BJ (cell line): ENCODE measurements around the gene EXOSC7. TPM values are rescaled to one million over a fixed set of nuclear protein-coding genes. Genes with fewer than 3 reads are reported as not detected.
"Not testable (repeated sequence)": the region's sequence is repeated elsewhere in the genome, so short reads cannot be mapped to it uniquely, and the experiment has no call there.

Experiments used
- CTCF ChIA-PET: fragments of 350-600 bp; formaldehyde crosslinking; extraction: SDS; loops from one replicate; lab custom pipeline; 2021; ENCODE audit warnings: antibody characterized with exemption, inconsistent platforms; lab: Yijun Ruan, JAX
- POLR2A ChIA-PET: fragments of 300-600 bp; sonication (Branson Sonifier 250); formaldehyde crosslinking; extraction: SDS; loops from one replicate; lab custom pipeline; 2021; ENCODE audit warnings: antibody characterized with exemption; lab: Charles Lee
- DNase-seq: peaks from one replicate; pipeline ENCODE4 v3.0.0-alpha.2; 2011; ENCODE audit warnings: low read depth
- H3K27me3 ChIP-seq: 2 replicates; pipeline ENCODE4 v1.6.0; 2011; ENCODE audit warnings: low read length; ENCODE audit not compliant: control insufficient read depth, insufficient read depth
- H3K36me3 ChIP-seq: 2 replicates; pipeline ENCODE4 v1.5.1; 2011; ENCODE audit warnings: low read length; ENCODE audit not compliant: control insufficient read depth, insufficient read depth
- H3K4me3 ChIP-seq: 2 replicates; pipeline ENCODE4 v1.5.1; 2011; ENCODE audit warnings: low read depth, mild to moderate bottlenecking, control low read depth, low read length
- CTCF ChIP-seq: IDR thresholded peaks from 2 replicates; pipeline ENCODE4 v1.5.1; 2011; ENCODE audit warnings: low read depth, mild to moderate bottlenecking, control low read depth, inconsistent platforms, low read length, moderate library complexity; ENCODE audit not compliant: insufficient read depth
- polyA plus RNA-seq: library from polyadenylated mRNA; depleted of rRNA; stranded (reverse); fragments of >200 nt; gene quantifications from 2 replicates; pipeline ENCODE4 v1.2.3, GENCODE V29; 2011

The EXOSC7 gene
- polyA plus RNA-seq, 1 experiment, result 45.4 TPM

GRCh38 chr3:44948239-44948638, 27.8 kb upstream of the EXOSC7 start:
- no peak for TF ChIP-seq CTCF

DNA sequence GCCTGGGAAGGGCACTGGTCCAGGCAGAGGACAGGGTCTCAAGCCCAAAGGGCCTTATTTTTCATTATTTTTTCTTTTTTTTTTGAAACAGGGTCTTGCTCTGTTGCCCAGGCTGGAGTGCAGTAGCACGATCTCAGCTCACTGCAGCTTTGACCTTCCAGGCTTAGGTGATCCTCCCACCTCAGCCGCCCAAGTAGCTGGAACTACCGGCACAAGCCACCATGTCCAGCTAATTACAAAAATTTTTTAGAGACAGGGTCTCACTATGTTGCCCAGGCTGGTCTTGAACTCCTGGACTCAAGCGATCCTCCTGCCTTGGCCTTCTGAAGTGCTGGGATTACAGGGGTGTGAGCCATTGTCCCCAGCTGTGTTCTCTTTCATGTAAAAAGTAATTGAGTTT, 26.3 kb upstream of the EXOSC7 start:
- POLR2A ChIA-PET, DNase-seq, CTCF ChIA-PET: not testable (repeated sequence)

More at GRCh38 chr3:44948239-44948638, 27.8 kb upstream of the EXOSC7 start:
- ChIA-PET CTCF (interaction anchor here (0.8 kb wide), 1 partner anchor 12 kb away, joined by 3 read pairs; no protein-coding TSS in a partner anchor), POLR2A (no interaction called here)
- Histone ChIP-seq H3K27me3 (no peaks in the 10 kb centered on the region), H3K4me3 (no peak overlapping the region), H3K36me3 (peaks cover 1% of the 10 kb centered on the region; the same call in 1 of the 2 replicates)
- DNase-seq, result no peak

GRCh38 chr3:44950275-44950734, 25.7 kb upstream of the EXOSC7 start:
- CTCF ChIA-PET, result no interaction called here
- DNase-seq, result no peak

More for the DNA sequence above, 26.3 kb upstream of the EXOSC7 start:
- not testable (repeated sequence) for H3K27me3 ChIP-seq, H3K36me3 ChIP-seq, H3K4me3 ChIP-seq

GRCh38 chr3:44952689-44953088, 23.4 kb upstream of the EXOSC7 start:
- CTCF ChIA-PET, result no interaction called here
- POLR2A ChIA-PET, result no interaction called here
- DNase-seq, result no peak
- TF ChIP-seq CTCF, result no peak
- no peaks in the 10 kb centered on the region for H3K36me3 ChIP-seq
- H3K4me3 ChIP-seq, result no peak overlapping the region
- no peaks in the 10 kb centered on the region for H3K27me3 ChIP-seq

More at GRCh38 chr3:44950275-44950734, 25.7 kb upstream of the EXOSC7 start:
- TF ChIP-seq CTCF, result no peak
- POLR2A ChIA-PET, result no interaction called here
- H3K27me3 ChIP-seq, result no peaks in the 10 kb centered on the region
- H3K36me3 ChIP-seq, result no peaks in the 10 kb centered on the region
- no peak overlapping the region for H3K4me3 ChIP-seq

- ChIA-PET CTCF (interaction anchor here (0.6 to 1.3 kb wide), 2 partner anchors 12 to 200 kb away, joined by 3 to 4 read pairs; no protein-coding TSS in a partner anchor), POLR2A (no interaction called here)
- DNase-seq, result no peak
- Histone ChIP-seq H3K4me3 (no peak overlapping the region), H3K27me3 (no peaks in the 10 kb centered on the region), H3K36me3 (no peaks in the 10 kb centered on the region; the same call in 1 of the 2 replicates)
- no peak for TF ChIP-seq CTCF
Observed at GRCh38 chr3:44954304-44954703, 21.7 kb upstream of the EXOSC7 start.

DNA sequence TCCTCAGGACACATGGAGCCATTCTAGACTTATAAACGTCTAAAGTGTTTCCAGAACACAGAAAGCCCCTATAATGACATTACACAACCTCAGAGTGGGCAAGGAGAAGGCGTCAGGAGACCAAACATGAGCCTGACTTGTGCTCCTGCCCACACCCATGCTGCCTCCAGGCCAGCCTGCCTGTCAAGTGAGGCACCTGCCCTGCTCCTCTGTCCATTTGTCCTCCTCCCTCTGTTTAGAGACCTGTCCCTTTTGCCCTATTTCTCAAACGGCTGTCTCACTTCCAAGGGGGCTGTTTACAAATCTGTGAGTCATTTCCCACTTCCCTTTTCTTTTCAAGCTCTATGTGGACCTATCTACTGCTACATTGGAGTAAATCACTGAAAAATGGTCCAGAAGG, 21.1 kb upstream of the EXOSC7 start:
- CTCF ChIA-PET, result interaction anchor here (0.6 to 1.3 kb wide), 3 partner anchors 9 to 199 kb away, joined by 3 to 4 read pairs (median 4); no protein-coding TSS in a partner anchor
- DNase-seq, result no peak
- H3K27me3 ChIP-seq, result no peaks in the 10 kb centered on the region
- POLR2A ChIA-PET, result no interaction called here
- TF ChIP-seq CTCF, result no peak
- no peak overlapping the region for H3K4me3 ChIP-seq
- no peaks in the 10 kb centered on the region; the same call in 1 of the 2 replicates for H3K36me3 ChIP-seq
